GM23338 (cell line): ENCODE measurements around the gene IGFBP6. TPM values are rescaled to one million over a fixed set of nuclear protein-coding genes. Genes with fewer than 3 reads are reported as not detected.
A peak's percentile ranks its signal among the peaks of the same experiment; 100 is the strongest.

ENCODE experiments used
- ATAC-seq: fragments of 200-7000 bp; cut with Tn5 transposase; 3 replicates; pipeline ENCODE4 v1.9.1; 2020
- DNase-seq: peaks from one replicate; pipeline ENCODE4 v3.0.0-alpha.2; 2015; ENCODE audit warnings: low spot score
- H2AFZ ChIP-seq: fragments of 200-600 bp; sonication (generic); 2 replicates; pipeline ENCODE4 v1.8.0; 2016; ENCODE audit warnings: antibody characterized with exemption, mild to moderate bottlenecking, moderate library complexity
- H3F3A ChIP-seq: fragments of 200-600 bp; sonication (generic); replicated peaks from 2 replicates; pipeline ENCODE4 v1.8.0; 2017; ENCODE audit warnings: antibody characterized with exemption, mixed run types, low read depth
- H3K27ac ChIP-seq: fragments of 200-600 bp; sonication (generic); 2 replicates; pipeline ENCODE4 v1.6.1; 2016; ENCODE audit warnings: low read depth
- H3K27me3 ChIP-seq: fragments of 200-600 bp; sonication (generic); 2 replicates; pipeline ENCODE4 v1.8.0; 2016; ENCODE audit warnings: mild to moderate bottlenecking, mixed run types, moderate library complexity; ENCODE audit not compliant: insufficient read depth
- H3K36me3 ChIP-seq: fragments of 200-600 bp; sonication (generic); 2 replicates; pipeline ENCODE4 v1.8.0; 2016; ENCODE audit warnings: mild to moderate bottlenecking; ENCODE audit not compliant: insufficient read depth
- H3K4me1 ChIP-seq: fragments of 200-600 bp; sonication (generic); 2 replicates; pipeline ENCODE4 v1.8.0; 2016; ENCODE audit warnings: mild to moderate bottlenecking, moderate library complexity; ENCODE audit not compliant: insufficient read depth
- H3K4me2 ChIP-seq: fragments of 200-600 bp; sonication (generic); 2 replicates; pipeline ENCODE4 v1.7.1; 2017; ENCODE audit warnings: mixed run types
- H3K4me3 ChIP-seq: fragments of 200-600 bp; sonication (generic); 2 replicates; pipeline ENCODE4 v1.6.1; 2016; ENCODE audit warnings: mixed run types
- H3K79me2 ChIP-seq: fragments of 200-600 bp; sonication (generic); replicated peaks from 2 replicates; pipeline ENCODE4 v1.8.0; 2017; ENCODE audit warnings: mild to moderate bottlenecking; ENCODE audit not compliant: insufficient read depth
- H3K9me2 ChIP-seq: fragments of 200-600 bp; sonication (generic); 2 replicates; pipeline ENCODE4 v1.8.0; 2017; ENCODE audit not compliant: insufficient read depth
- H4K20me1 ChIP-seq: fragments of 200-600 bp; sonication (generic); replicated peaks from 2 replicates; pipeline ENCODE4 v1.8.0; 2017; ENCODE audit warnings: mild to moderate bottlenecking; ENCODE audit not compliant: insufficient read depth
- H3K27ac Mint-ChIP-seq: 2 replicates; pipeline ENCODE4 v1.8.0; 2020; ENCODE audit warnings: inconsistent platforms, mild to moderate bottlenecking, moderate library complexity, mixed read lengths
- H3K27me3 Mint-ChIP-seq: 3 replicates; pipeline ENCODE4 v1.8.0; 2022; ENCODE audit warnings: low read depth, mild to moderate bottlenecking, moderate library complexity, mixed read lengths, inconsistent platforms; ENCODE audit not compliant: insufficient read depth, poor library complexity
- H3K36me3 Mint-ChIP-seq: 3 replicates; pipeline ENCODE4 v1.8.0; 2021; ENCODE audit warnings: low read depth, mild to moderate bottlenecking, inconsistent platforms, moderate library complexity, mixed read lengths
- H3K4me1 Mint-ChIP-seq: 3 replicates; pipeline ENCODE4 v1.8.0; 2020; ENCODE audit warnings: mild to moderate bottlenecking, inconsistent platforms, mixed read lengths
- H3K4me3 Mint-ChIP-seq: 3 replicates; pipeline ENCODE4 v1.8.0; 2021; ENCODE audit warnings: moderate library complexity, mild to moderate bottlenecking, inconsistent platforms, mixed read lengths
- H3K9me3 Mint-ChIP-seq: 3 replicates; pipeline ENCODE4 v1.8.0; 2020; ENCODE audit warnings: moderate library complexity, mild to moderate bottlenecking, inconsistent platforms, mixed read lengths
- CREB1 ChIP-seq: fragments of 250-450 bp; sonication (Bioruptor Pico); IDR thresholded peaks from 2 replicates; pipeline ENCODE4 v1.5.0; 2020; ENCODE audit warnings: low read depth, mild to moderate bottlenecking, moderate library complexity
- EZH2phosphoT487 ChIP-seq: fragments of 200-600 bp; sonication (generic); IDR thresholded peaks from one replicate; pipeline ENCODE4 v1.8.1; 2018; ENCODE audit warnings: antibody characterized with exemption; ENCODE audit not compliant: unreplicated experiment
- POLR2AphosphoS5 ChIP-seq: IDR thresholded peaks from 2 replicates; pipeline ENCODE4 v1.6.1; 2016; ENCODE audit warnings: antibody characterized with exemption, low read depth
- polyA plus RNA-seq: library from polyadenylated mRNA; unstranded; fragments of >200 nt; fragmentation: Nextera tagmentation; extraction: Ambion mirVana; gene quantifications from 2 replicates; pipeline ENCODE4 v1.2.1, GENCODE V29; 2016
- total RNA-seq: library from RNA; depleted of rRNA; stranded (reverse); fragments of >200 nt; shearing (Covaris generic); gene quantifications from 2 replicates; pipeline ENCODE4 v1.2.3, GENCODE V29; 2014
- TF ChIP-seq, protein P1 (sequence below): IDR thresholded peaks from 2 replicates; pipeline ENCODE4 v1.6.1; 2016; ENCODE audit warnings: antibody characterized with exemption
- TF ChIP-seq, protein P2 (sequence below): fragments of 250-450 bp; sonication (Bioruptor Pico); IDR thresholded peaks from 2 replicates; pipeline ENCODE4 v1.5.0; 2020; ENCODE audit warnings: mild to moderate bottlenecking, moderate library complexity
- TF ChIP-seq, protein P3 (sequence below), 2 experiments: fragments of 200-600 bp in 1 of 2; sonication (generic) in 1 of 2; conservative IDR thresholded peaks; 2 replicates each; pipeline versions ENCODE4 v1.5.1 to v1.6.1; 2016 to 2017; ENCODE audit warnings: antibody characterized with exemption in 2 of 2, low read depth in 2 of 2, mild to moderate bottlenecking in 2 of 2, moderate library complexity in 1 of 2

The IGFBP6 gene
- total and polyA plus RNA-seq, 2 experiments from 2014 or later = 14.7 to 16.6 TPM

DNA sequence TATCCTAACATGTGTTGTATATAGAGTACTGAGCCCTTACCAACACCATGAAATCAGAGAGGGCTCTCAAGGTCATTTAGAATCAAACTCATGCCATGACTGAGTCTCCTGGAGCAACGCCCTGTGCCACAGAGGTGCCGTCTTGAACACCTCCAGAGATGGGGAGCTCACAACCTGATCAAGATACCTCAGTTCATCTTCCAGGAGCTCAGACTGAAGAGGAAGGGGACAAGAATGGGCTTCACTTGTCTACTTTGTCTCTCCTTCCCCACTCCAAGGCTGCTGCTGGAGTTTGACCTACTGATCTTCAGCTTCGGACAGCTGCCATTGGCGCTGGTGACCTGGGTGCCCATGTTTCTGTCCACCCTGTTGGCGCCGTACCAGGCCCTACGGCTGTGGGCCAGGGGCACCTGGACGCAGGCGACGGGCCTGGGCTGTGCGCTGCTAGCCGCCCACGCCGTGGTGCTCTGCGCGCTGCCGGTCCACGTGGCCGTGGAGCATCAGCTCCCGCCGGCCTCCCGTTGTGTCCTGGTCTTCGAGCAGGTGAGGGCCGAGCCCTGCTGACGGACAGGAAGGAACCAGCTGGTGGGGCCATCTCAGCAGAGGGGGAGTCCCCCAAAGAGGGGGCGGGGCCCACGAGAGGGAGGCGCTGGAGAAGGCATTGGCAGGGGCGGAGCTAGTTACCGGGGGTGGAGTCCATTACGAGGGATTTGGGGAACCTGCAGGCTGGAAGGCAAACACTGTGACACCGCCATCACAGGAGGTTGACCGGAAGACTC lies 17.8 kb downstream of the IGFBP6 start:
- H3K36me3 Mint-ChIP-seq = no peaks in the 10 kb centered on the region
- Histone ChIP-seq H3F3A (0 out of 2 replicates have a peak, but pooled peaks cover 4% of the 10 kb centered on the region), H4K20me1 (no peaks in the 10 kb centered on the region), H3K27ac (no peak overlapping the region), H3K27me3 (no peaks in the 10 kb centered on the region), H3K4me3 (no peak overlapping the region), H3K36me3 (no peaks in the 10 kb centered on the region; the same call in 1 of the 2 replicates), H3K9me2 (0 out of 2 replicates have a peak, but pooled peaks cover 3% of the 10 kb centered on the region), H3K4me2 (no peak overlapping the region), H2AFZ (peak overlapping the region; percentile 93), H3K4me1 (no peaks in the 10 kb centered on the region), H3K79me2 (no peaks in the 10 kb centered on the region)
- peaks cover 6% of the 10 kb centered on the region; the same call in 2 of the 3 replicates for H3K9me3 Mint-ChIP-seq
- no peaks in the 10 kb centered on the region; the same call in 2 of the 3 replicates for H3K4me1 Mint-ChIP-seq
- H3K4me3 Mint-ChIP-seq = no peak overlapping the region
- TF ChIP-seq, protein P1, sequence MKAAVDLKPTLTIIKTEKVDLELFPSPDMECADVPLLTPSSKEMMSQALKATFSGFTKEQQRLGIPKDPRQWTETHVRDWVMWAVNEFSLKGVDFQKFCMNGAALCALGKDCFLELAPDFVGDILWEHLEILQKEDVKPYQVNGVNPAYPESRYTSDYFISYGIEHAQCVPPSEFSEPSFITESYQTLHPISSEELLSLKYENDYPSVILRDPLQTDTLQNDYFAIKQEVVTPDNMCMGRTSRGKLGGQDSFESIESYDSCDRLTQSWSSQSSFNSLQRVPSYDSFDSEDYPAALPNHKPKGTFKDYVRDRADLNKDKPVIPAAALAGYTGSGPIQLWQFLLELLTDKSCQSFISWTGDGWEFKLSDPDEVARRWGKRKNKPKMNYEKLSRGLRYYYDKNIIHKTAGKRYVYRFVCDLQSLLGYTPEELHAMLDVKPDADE = no peak
- H3K27ac Mint-ChIP-seq = no peak overlapping the region
- ATAC-seq = peak; percentile 97
- peak; percentile 97 for DNase-seq
- peaks cover 7% of the 10 kb centered on the region for H3K27me3 Mint-ChIP-seq

DNA sequence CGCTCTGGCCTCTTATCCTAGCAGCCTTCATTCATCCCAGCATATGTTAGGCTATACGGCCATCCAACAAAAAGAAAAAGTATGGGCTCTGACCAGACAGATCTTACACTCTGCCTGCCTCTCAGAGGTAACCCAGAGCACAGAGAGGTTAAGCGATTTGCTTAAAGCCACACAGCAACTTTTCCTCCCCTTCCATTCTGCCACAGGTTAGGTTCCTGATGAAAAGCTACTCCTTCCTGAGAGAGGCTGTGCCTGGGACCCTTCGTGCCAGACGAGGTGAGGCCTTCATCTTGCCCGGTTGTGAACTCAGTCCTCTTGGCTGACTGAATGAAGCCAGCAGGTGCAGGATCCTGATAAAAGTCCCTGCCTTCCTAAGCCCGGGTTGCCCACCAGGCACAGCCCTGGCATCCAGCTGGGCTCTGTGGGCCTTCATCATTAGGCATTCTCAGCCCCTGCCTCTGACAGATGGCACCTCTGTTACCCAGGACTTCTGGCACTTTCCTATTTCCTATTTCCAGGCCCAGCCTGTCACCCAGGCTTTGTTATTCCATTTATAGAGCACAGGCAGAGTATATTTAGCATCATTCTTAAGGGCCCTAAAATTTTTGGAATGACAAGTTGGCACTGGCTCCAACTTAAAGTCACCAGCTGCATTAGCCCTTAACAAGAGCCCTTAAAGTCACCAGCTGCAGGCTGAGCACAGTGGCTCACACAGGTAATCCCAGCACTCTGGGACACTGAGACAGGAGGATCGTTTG lies 18.6 kb downstream of the IGFBP6 start:
- Histone ChIP-seq H3K9me2 (peaks cover 3% of the 10 kb centered on the region; the same call in 1 of the 2 replicates), H3K27ac (no peak overlapping the region), H3K4me1 (no peaks in the 10 kb centered on the region), H2AFZ (peak overlapping the region; percentile 82), H3K4me2 (0 out of 2 replicates have a peak overlapping the region, but pooled peaks have one; percentile 49), H3K4me3 (no peak overlapping the region), H3F3A (0 out of 2 replicates have a peak, but pooled peaks cover 4% of the 10 kb centered on the region), H3K36me3 (no peaks in the 10 kb centered on the region), H3K27me3 (no peaks in the 10 kb centered on the region), H3K79me2 (no peaks in the 10 kb centered on the region), H4K20me1 (no peaks in the 10 kb centered on the region)
- H3K27ac Mint-ChIP-seq = no peak overlapping the region
- H3K27me3 Mint-ChIP-seq = peaks cover 7% of the 10 kb centered on the region
- no peak for TF ChIP-seq EZH2phosphoT487
- TF ChIP-seq, protein P2, sequence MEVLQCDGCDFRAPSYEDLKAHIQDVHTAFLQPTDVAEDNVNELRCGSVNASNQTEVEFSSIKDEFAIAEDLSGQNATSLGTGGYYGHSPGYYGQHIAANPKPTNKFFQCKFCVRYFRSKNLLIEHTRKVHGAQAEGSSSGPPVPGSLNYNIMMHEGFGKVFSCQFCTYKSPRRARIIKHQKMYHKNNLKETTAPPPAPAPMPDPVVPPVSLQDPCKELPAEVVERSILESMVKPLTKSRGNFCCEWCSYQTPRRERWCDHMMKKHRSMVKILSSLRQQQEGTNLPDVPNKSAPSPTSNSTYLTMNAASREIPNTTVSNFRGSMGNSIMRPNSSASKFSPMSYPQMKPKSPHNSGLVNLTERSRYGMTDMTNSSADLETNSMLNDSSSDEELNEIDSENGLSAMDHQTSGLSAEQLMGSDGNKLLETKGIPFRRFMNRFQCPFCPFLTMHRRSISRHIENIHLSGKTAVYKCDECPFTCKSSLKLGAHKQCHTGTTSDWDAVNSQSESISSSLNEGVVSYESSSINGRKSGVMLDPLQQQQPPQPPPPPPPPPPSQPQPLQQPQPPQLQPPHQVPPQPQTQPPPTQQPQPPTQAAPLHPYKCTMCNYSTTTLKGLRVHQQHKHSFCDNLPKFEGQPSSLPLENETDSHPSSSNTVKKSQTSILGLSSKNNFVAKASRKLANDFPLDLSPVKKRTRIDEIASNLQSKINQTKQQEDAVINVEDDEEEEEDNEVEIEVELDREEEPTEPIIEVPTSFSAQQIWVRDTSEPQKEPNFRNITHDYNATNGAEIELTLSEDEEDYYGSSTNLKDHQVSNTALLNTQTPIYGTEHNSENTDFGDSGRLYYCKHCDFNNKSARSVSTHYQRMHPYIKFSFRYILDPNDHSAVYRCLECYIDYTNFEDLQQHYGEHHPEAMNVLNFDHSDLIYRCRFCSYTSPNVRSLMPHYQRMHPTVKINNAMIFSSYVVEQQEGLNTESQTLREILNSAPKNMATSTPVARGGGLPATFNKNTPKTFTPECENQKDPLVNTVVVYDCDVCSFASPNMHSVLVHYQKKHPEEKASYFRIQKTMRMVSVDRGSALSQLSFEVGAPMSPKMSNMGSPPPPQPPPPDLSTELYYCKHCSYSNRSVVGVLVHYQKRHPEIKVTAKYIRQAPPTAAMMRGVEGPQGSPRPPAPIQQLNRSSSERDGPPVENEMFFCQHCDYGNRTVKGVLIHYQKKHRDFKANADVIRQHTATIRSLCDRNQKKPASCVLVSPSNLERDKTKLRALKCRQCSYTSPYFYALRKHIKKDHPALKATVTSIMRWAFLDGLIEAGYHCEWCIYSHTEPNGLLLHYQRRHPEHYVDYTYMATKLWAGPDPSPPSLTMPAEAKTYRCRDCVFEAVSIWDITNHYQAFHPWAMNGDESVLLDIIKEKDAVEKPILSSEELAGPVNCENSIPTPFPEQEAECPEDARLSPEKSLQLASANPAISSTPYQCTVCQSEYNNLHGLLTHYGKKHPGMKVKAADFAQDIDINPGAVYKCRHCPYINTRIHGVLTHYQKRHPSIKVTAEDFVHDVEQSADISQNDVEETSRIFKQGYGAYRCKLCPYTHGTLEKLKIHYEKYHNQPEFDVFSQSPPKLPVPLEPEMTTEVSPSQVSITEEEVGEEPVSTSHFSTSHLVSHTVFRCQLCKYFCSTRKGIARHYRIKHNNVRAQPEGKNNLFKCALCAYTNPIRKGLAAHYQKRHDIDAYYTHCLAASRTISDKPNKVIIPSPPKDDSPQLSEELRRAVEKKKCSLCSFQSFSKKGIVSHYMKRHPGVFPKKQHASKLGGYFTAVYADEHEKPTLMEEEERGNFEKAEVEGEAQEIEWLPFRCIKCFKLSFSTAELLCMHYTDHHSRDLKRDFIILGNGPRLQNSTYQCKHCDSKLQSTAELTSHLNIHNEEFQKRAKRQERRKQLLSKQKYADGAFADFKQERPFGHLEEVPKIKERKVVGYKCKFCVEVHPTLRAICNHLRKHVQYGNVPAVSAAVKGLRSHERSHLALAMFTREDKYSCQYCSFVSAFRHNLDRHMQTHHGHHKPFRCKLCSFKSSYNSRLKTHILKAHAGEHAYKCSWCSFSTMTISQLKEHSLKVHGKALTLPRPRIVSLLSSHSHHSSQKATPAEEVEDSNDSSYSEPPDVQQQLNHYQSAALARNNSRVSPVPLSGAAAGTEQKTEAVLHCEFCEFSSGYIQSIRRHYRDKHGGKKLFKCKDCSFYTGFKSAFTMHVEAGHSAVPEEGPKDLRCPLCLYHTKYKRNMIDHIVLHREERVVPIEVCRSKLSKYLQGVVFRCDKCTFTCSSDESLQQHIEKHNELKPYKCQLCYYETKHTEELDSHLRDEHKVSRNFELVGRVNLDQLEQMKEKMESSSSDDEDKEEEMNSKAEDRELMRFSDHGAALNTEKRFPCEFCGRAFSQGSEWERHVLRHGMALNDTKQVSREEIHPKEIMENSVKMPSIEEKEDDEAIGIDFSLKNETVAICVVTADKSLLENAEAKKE = no peak
- TF ChIP-seq, protein P3, sequence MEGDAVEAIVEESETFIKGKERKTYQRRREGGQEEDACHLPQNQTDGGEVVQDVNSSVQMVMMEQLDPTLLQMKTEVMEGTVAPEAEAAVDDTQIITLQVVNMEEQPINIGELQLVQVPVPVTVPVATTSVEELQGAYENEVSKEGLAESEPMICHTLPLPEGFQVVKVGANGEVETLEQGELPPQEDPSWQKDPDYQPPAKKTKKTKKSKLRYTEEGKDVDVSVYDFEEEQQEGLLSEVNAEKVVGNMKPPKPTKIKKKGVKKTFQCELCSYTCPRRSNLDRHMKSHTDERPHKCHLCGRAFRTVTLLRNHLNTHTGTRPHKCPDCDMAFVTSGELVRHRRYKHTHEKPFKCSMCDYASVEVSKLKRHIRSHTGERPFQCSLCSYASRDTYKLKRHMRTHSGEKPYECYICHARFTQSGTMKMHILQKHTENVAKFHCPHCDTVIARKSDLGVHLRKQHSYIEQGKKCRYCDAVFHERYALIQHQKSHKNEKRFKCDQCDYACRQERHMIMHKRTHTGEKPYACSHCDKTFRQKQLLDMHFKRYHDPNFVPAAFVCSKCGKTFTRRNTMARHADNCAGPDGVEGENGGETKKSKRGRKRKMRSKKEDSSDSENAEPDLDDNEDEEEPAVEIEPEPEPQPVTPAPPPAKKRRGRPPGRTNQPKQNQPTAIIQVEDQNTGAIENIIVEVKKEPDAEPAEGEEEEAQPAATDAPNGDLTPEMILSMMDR (conservative IDR thresholded peaks at IDR 0.05; ENCODE audit: low read depth in 2 of 2) = no peak
- no peak for TF ChIP-seq CREB1 (CRISPR knock-in tag)
- TF ChIP-seq POLR2AphosphoS5 = no peak
- no peak overlapping the region for H3K4me3 Mint-ChIP-seq
- no peak for DNase-seq
- ATAC-seq = no peak
- H3K4me1 Mint-ChIP-seq = no peaks in the 10 kb centered on the region; the same call in 2 of the 3 replicates
- peaks cover 3% of the 10 kb centered on the region; the same call in 2 of the 3 replicates for H3K9me3 Mint-ChIP-seq
- no peaks in the 10 kb centered on the region for H3K36me3 Mint-ChIP-seq
